Left lobe of liver (tissue), 2 donors: ENCODE results near the gene ATP8A2. TPM values are rescaled to one million over a fixed set of nuclear protein-coding genes. Genes with fewer than 3 reads are reported as not detected.
"Not testable (repeated sequence)": the region's sequence is repeated elsewhere in the genome, so short reads cannot be mapped to it uniquely, and the experiment has no call there.

ENCODE experiments used
- ATAC-seq: fragments of 200-7000 bp; cut with Tn5 transposase; one replicate; pipeline ENCODE4 v1.9.1; 2020; ENCODE audit warnings: mild to moderate bottlenecking, moderate library complexity
- DNase-seq: peaks from one replicate; pipeline ENCODE4 v3.0.0-alpha.2; 2020; ENCODE audit warnings: low spot score
- total RNA-seq: library from RNA; stranded (reverse); gene quantifications from one replicate; pipeline ENCODE4 v1.2.1, GENCODE V29; 2021
- donor health status: DM: no; HTN: no; CAD: no; lungs with moderate emphysema.
- donor health status: DM: no; HTN: yes; CAD: no.

The ATP8A2 gene
- total RNA-seq, 1 donor from 2014 or later, result not detected

- no peak for ATAC-seq
- DNase-seq, result no peak
Measured at GRCh38 chr13:25529425-25529824, 157.7 kb downstream of the ATP8A2 start.

GRCh38 chr13:25538276-25538675 lies 166.5 kb downstream of the ATP8A2 start:
- DNase-seq, result no peak

GRCh38 chr13:25541434-25542123 lies 169.8 kb downstream of the ATP8A2 start:
- ATAC-seq (no peak), DNase-seq (no peak)

More at GRCh38 chr13:25538276-25538675, 166.5 kb downstream of the ATP8A2 start:
- no peak for ATAC-seq

GRCh38 chr13:25548991-25549390 lies 177.2 kb downstream of the ATP8A2 start:
- ATAC-seq, DNase-seq: not testable (repeated sequence)

- DNase-seq (no peak), ATAC-seq (no peak)
Measured at GRCh38 chr13:25561812-25562211, 190.0 kb downstream of the ATP8A2 start.

- ATAC-seq (no peak), DNase-seq (no peak)
Measured at GRCh38 chr13:25570185-25570584, 198.4 kb downstream of the ATP8A2 start.

GRCh38 chr13:25571237-25571636 lies 199.5 kb downstream of the ATP8A2 start:
- ATAC-seq, result no peak
- DNase-seq, result no peak

GRCh38 chr13:25572171-25572570 lies 200.4 kb downstream of the ATP8A2 start:
- DNase-seq, ATAC-seq: not testable (repeated sequence)

GRCh38 chr13:25574437-25575411 lies 202.9 kb downstream of the ATP8A2 start:
- peak; percentile 99 for ATAC-seq
- peak; percentile 71 for DNase-seq

- no peak for DNase-seq
- ATAC-seq, result no peak
Measured at GRCh38 chr13:25575562-25575961, 203.8 kb downstream of the ATP8A2 start.

GRCh38 chr13:25578526-25578925 lies 206.8 kb downstream of the ATP8A2 start:
- no peak for ATAC-seq
- DNase-seq, result no peak

- no peak for ATAC-seq
- no peak for DNase-seq
Measured at GRCh38 chr13:25579221-25579620, 207.4 kb downstream of the ATP8A2 start.

- no peak for DNase-seq
- no peak for ATAC-seq
Measured at GRCh38 chr13:25581351-25581750, 209.6 kb downstream of the ATP8A2 start.

GRCh38 chr13:25584087-25584486 lies 212.3 kb downstream of the ATP8A2 start:
- no peak for ATAC-seq
- DNase-seq, result no peak

GRCh38 chr13:25585000-25585399 lies 213.2 kb downstream of the ATP8A2 start:
- ATAC-seq, result no peak
- no peak for DNase-seq

- ATAC-seq, result no peak
- DNase-seq, result no peak
Measured at GRCh38 chr13:25587326-25587980, 215.7 kb downstream of the ATP8A2 start.

GRCh38 chr13:25588336-25589060 lies 216.7 kb downstream of the ATP8A2 start:
- DNase-seq (no peak), ATAC-seq (no peak)

- no peak for ATAC-seq
- DNase-seq, result no peak
Measured at GRCh38 chr13:25598421-25598820, 226.6 kb downstream of the ATP8A2 start.

GRCh38 chr13:25602176-25602575 lies 230.4 kb downstream of the ATP8A2 start:
- DNase-seq (no peak), ATAC-seq (no peak)

GRCh38 chr13:25604106-25604505 lies 232.3 kb downstream of the ATP8A2 start:
- DNase-seq (no peak), ATAC-seq (no peak)

- ATAC-seq, result no peak
- DNase-seq, result no peak
Measured at GRCh38 chr13:25607096-25607495, 235.3 kb downstream of the ATP8A2 start.
